Skeletal muscle satellite cell (primary cell): ENCODE measurements around the gene PPP1R1B.

Experiments
- H3K27me3 ChIP-seq: 2 replicates; pipeline ENCODE4 v1.7.0; 2013; ENCODE audit warnings: low read length; ENCODE audit not compliant: control insufficient read depth, insufficient read depth
- H3K36me3 ChIP-seq: 2 replicates; pipeline ENCODE4 v1.7.0; 2013; ENCODE audit warnings: mild to moderate bottlenecking, control low read depth, low read length; ENCODE audit not compliant: insufficient read depth
- H3K4me1 ChIP-seq: 2 replicates; pipeline ENCODE4 v1.7.0; 2013; ENCODE audit warnings: low read length; ENCODE audit not compliant: control insufficient read depth, insufficient read depth
- H3K4me2 ChIP-seq: 2 replicates; pipeline ENCODE4 v1.7.0; 2013; ENCODE audit warnings: mild to moderate bottlenecking, low read length
- H3K4me3 ChIP-seq: 2 replicates; pipeline ENCODE4 v1.7.0; 2013; ENCODE audit warnings: low read length
- H3K9ac ChIP-seq: 2 replicates; pipeline ENCODE4 v1.7.0; 2013; ENCODE audit warnings: mild to moderate bottlenecking, low read depth, low read length, moderate library complexity
- H3K9me3 ChIP-seq: replicated peaks from 2 replicates; pipeline ENCODE4 v1.7.0; 2013; ENCODE audit warnings: mild to moderate bottlenecking, control low read depth, low read length

The PPP1R1B gene

GRCh38 chr17:39619786-39620101 lies 7.0 kb upstream of the PPP1R1B start:
- Histone ChIP-seq H3K4me2 (no peak overlapping the region), H3K4me3 (no peak overlapping the region), H3K9me3 (no peaks in the 10 kb centered on the region), H3K9ac (no peak overlapping the region), H3K4me1 (peaks cover 17% of the 10 kb centered on the region), H3K27me3 (peaks cover 34% of the 10 kb centered on the region), H3K36me3 (no peaks in the 10 kb centered on the region)

GRCh38 chr17:39621523-39622379 lies 5.0 kb upstream of the PPP1R1B start:
- Histone ChIP-seq H3K4me3 (peak overlapping the region; percentile 41), H3K9me3 (no peaks in the 10 kb centered on the region), H3K4me2 (peak overlapping the region; percentile 72), H3K36me3 (no peaks in the 10 kb centered on the region), H3K4me1 (peaks cover 19% of the 10 kb centered on the region), H3K9ac (no peak overlapping the region), H3K27me3 (peaks cover 42% of the 10 kb centered on the region)

GRCh38 chr17:39622380-39623006 lies 4.3 kb upstream of the PPP1R1B start:
- H3K4me2 ChIP-seq = peak overlapping the region; percentile 72
- H3K9ac ChIP-seq = no peak overlapping the region
- H3K4me3 ChIP-seq = peak overlapping the region; percentile 41
- H3K27me3 ChIP-seq = peaks cover 44% of the 10 kb centered on the region
- peaks cover 20% of the 10 kb centered on the region for H3K4me1 ChIP-seq
- H3K9me3 ChIP-seq = no peaks in the 10 kb centered on the region
- no peaks in the 10 kb centered on the region for H3K36me3 ChIP-seq

- Histone ChIP-seq H3K9me3 (no peaks in the 10 kb centered on the region), H3K36me3 (no peaks in the 10 kb centered on the region), H3K27me3 (peaks cover 54% of the 10 kb centered on the region), H3K4me3 (no peak overlapping the region), H3K4me1 (peaks cover 15% of the 10 kb centered on the region), H3K4me2 (peak overlapping the region; percentile 48), H3K9ac (no peak overlapping the region)
Observed at GRCh38 chr17:39623356-39623950, 3.3 kb upstream of the PPP1R1B start.

- H3K4me1 ChIP-seq = peaks cover 9% of the 10 kb centered on the region
- no peak overlapping the region for H3K9ac ChIP-seq
- H3K4me3 ChIP-seq = no peak overlapping the region
- no peaks in the 10 kb centered on the region for H3K36me3 ChIP-seq
- H3K4me2 ChIP-seq = no peak overlapping the region
- H3K9me3 ChIP-seq = no peaks in the 10 kb centered on the region
- peaks cover 60% of the 10 kb centered on the region for H3K27me3 ChIP-seq
Observed at GRCh38 chr17:39624313-39624712, 2.4 kb upstream of the PPP1R1B start.

GRCh38 chr17:39625198-39625785 lies 1.5 kb upstream of the PPP1R1B start:
- H3K4me1 ChIP-seq = peaks cover 9% of the 10 kb centered on the region
- no peaks in the 10 kb centered on the region for H3K36me3 ChIP-seq
- no peaks in the 10 kb centered on the region for H3K9me3 ChIP-seq
- H3K4me2 ChIP-seq = no peak overlapping the region
- H3K9ac ChIP-seq = no peak overlapping the region
- peaks cover 66% of the 10 kb centered on the region for H3K27me3 ChIP-seq
- H3K4me3 ChIP-seq = no peak overlapping the region

- Histone ChIP-seq H3K27me3 (peaks cover 68% of the 10 kb centered on the region), H3K9me3 (no peaks in the 10 kb centered on the region), H3K36me3 (no peaks in the 10 kb centered on the region), H3K4me2 (peak overlapping the region; percentile 78), H3K4me3 (peak overlapping the region; percentile 42), H3K9ac (no peak overlapping the region), H3K4me1 (peaks cover 9% of the 10 kb centered on the region)
Observed at GRCh38 chr17:39627047-39627711, 427 bp downstream of the PPP1R1B start.

- no peak overlapping the region for H3K4me2 ChIP-seq
- H3K4me1 ChIP-seq = peaks cover 9% of the 10 kb centered on the region
- H3K9me3 ChIP-seq = no peaks in the 10 kb centered on the region
- H3K27me3 ChIP-seq = peaks cover 73% of the 10 kb centered on the region
- no peak overlapping the region for H3K4me3 ChIP-seq
- no peak overlapping the region for H3K9ac ChIP-seq
- H3K36me3 ChIP-seq = no peaks in the 10 kb centered on the region
Observed at GRCh38 chr17:39627712-39628516, 1.2 kb downstream of the PPP1R1B start.

GRCh38 chr17:39628655-39629493 lies 2.1 kb downstream of the PPP1R1B start:
- H3K9me3 ChIP-seq = no peaks in the 10 kb centered on the region
- no peak overlapping the region for H3K4me3 ChIP-seq
- H3K4me2 ChIP-seq = no peak overlapping the region
- H3K4me1 ChIP-seq = peaks cover 5% of the 10 kb centered on the region
- no peaks in the 10 kb centered on the region for H3K36me3 ChIP-seq
- H3K27me3 ChIP-seq = peaks cover 73% of the 10 kb centered on the region
- H3K9ac ChIP-seq = no peak overlapping the region

- no peaks in the 10 kb centered on the region for H3K36me3 ChIP-seq
- peaks cover 71% of the 10 kb centered on the region for H3K27me3 ChIP-seq
- H3K4me3 ChIP-seq = no peak overlapping the region
- peaks cover 5% of the 10 kb centered on the region for H3K4me1 ChIP-seq
- H3K9me3 ChIP-seq = no peaks in the 10 kb centered on the region
- no peak overlapping the region for H3K9ac ChIP-seq
- H3K4me2 ChIP-seq = no peak overlapping the region
Observed at GRCh38 chr17:39629494-39629880, 2.7 kb downstream of the PPP1R1B start.
